Measurements from ENCODE around the gene COP1. TPM values are rescaled to one million over a fixed set of nuclear protein-coding genes. Genes with fewer than 3 reads are reported as not detected.

Gene COP1
- total RNA-seq, 4 donors from 2014 or later: 53.4 to 85.5 (median 68.4) TPM

DNA sequence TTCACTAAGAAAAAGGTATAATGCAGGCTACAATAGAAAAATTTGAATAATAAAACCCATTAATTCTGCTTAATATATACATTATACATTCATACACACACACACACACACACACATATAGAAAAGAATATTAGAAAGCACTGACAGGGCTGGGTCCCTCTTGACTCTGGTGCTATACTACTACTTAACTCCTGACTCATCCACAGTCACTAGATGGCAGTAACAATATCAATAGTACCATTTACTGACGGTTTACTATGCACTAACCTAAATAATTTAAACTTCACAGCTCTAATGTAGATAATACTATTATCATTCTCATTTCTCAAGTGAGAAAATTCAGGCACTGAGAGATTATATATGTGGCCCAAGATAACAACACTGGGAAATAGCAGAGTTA is 87.5 kb downstream of the COP1 start:
- DNase-seq: no peak
- H3K9me3 ChIP-seq: peaks cover 0 to 17% of the 10 kb centered on the region in 2 donors
- no peaks in the 10 kb centered on the region for H3K4me1 ChIP-seq
- H3K27me3 ChIP-seq: no peaks in the 10 kb centered on the region
- no peak for TF ChIP-seq POLR2A (IDR thresholded peaks at IDR 0.05)
- TF ChIP-seq, protein P1, sequence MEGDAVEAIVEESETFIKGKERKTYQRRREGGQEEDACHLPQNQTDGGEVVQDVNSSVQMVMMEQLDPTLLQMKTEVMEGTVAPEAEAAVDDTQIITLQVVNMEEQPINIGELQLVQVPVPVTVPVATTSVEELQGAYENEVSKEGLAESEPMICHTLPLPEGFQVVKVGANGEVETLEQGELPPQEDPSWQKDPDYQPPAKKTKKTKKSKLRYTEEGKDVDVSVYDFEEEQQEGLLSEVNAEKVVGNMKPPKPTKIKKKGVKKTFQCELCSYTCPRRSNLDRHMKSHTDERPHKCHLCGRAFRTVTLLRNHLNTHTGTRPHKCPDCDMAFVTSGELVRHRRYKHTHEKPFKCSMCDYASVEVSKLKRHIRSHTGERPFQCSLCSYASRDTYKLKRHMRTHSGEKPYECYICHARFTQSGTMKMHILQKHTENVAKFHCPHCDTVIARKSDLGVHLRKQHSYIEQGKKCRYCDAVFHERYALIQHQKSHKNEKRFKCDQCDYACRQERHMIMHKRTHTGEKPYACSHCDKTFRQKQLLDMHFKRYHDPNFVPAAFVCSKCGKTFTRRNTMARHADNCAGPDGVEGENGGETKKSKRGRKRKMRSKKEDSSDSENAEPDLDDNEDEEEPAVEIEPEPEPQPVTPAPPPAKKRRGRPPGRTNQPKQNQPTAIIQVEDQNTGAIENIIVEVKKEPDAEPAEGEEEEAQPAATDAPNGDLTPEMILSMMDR (IDR thresholded peaks at IDR 0.05): no peak
- intact Hi-C loops (cut with DNase I; ENCODE audit: low total_unique reads): no loop called here
- H3K27ac ChIP-seq: no peak overlapping the region
- H3K36me3 ChIP-seq: no peaks in the 10 kb centered on the region
- no peak overlapping the region for H3K4me3 ChIP-seq

- intact Hi-C loops (cut with DNase I; ENCODE audit: low total_unique reads): no loop called here
- Histone ChIP-seq H3K4me1 (no peaks in the 10 kb centered on the region), H3K27me3 (no peaks in the 10 kb centered on the region), H3K36me3 (no peaks in the 10 kb centered on the region), H3K9me3 (peaks cover 0 to 17% of the 10 kb centered on the region in 2 donors), H3K4me3 (no peak overlapping the region), H3K27ac (no peak overlapping the region)
- no peak for DNase-seq
- TF ChIP-seq, protein P1 (IDR thresholded peaks at IDR 0.05): no peak
- TF ChIP-seq POLR2A (IDR thresholded peaks at IDR 0.05): no peak
Measured at GRCh38 chr1:176118985-176119384, 88.1 kb downstream of the COP1 start.

DNA sequence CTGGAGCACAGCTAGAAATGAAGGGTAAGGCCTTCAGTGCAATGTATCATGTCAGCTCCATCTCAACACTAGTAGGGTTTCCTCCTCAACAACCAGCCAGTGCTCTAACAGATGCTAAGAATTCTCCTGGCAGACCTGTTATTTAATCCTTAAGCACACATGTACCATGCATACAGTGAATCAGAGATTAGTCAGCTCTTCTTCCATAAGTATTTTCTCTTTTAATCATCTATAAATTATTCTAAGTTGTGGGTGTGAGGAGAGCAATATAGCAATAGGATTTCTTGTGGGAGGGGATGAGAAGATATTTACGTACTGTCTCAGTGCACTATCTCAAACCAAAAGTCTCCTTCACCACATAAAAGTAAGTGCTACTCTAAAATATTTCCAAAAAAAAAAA is 95.3 kb downstream of the COP1 start:
- Histone ChIP-seq H3K27me3 (no peaks in the 10 kb centered on the region), H3K36me3 (no peaks in the 10 kb centered on the region), H3K9me3 (no peaks in the 10 kb centered on the region), H3K4me3 (no peak overlapping the region), H3K27ac (no peak overlapping the region), H3K4me1 (no peaks in the 10 kb centered on the region)
- intact Hi-C loops (cut with DNase I; ENCODE audit: low total_unique reads): no loop called here
- DNase-seq: no peak
- TF ChIP-seq POLR2A (IDR thresholded peaks at IDR 0.05): no peak
- TF ChIP-seq, protein P1 (IDR thresholded peaks at IDR 0.05): no peak

- H3K4me1 ChIP-seq: no peaks in the 10 kb centered on the region
- H3K36me3 ChIP-seq: no peaks in the 10 kb centered on the region
- TF ChIP-seq, protein P1 (IDR thresholded peaks at IDR 0.05): no peak
- no peak for TF ChIP-seq POLR2A (IDR thresholded peaks at IDR 0.05)
- H3K27ac ChIP-seq: no peak overlapping the region
- no peak overlapping the region for H3K4me3 ChIP-seq
- intact Hi-C loops (cut with DNase I; ENCODE audit: low total_unique reads): no loop called here
- H3K27me3 ChIP-seq: no peaks in the 10 kb centered on the region
- no peaks in the 10 kb centered on the region for H3K9me3 ChIP-seq
- DNase-seq: no peak
Measured at GRCh38 chr1:176110203-176110602, 96.9 kb downstream of the COP1 start.

DNA sequence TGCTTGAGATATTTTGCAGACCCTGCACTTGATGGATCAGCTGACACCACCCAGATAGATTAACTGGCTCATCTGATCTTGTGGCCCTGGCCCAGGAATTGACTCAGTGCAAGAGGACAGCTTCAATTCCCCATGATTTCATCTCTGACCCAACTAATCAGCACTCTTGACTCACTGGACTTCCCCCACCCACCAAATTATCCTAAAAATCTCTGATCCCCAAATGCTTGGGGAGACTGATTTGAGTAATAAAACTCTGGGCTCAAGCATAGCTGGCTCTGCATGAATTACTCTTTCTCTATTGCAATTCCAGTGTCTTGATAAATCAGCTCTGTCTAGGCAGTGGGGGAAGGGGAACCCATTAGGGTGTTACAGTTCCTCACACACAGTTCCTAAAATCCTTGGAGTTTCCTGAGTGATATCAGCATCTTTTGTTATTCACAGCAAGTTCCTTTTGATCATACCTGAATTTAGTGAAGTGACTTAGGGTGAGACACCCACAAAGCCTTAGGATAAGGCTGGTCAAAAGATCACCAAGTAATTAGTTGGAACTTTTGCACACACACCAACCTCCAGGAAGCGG is 104.2 kb downstream of the COP1 start:
- Histone ChIP-seq H3K4me1 (no peaks in the 10 kb centered on the region), H3K4me3 (no peak overlapping the region), H3K9me3 (peaks cover 0 to 28% of the 10 kb centered on the region in 2 donors), H3K36me3 (no peaks in the 10 kb centered on the region), H3K27ac (no peak overlapping the region), H3K27me3 (no peaks in the 10 kb centered on the region)
- TF ChIP-seq, protein P1 (IDR thresholded peaks at IDR 0.05): no peak
- no peak for TF ChIP-seq POLR2A (IDR thresholded peaks at IDR 0.05)
- intact Hi-C loops (cut with DNase I; ENCODE audit: low total_unique reads): no loop called here
- no peak for DNase-seq

Measured in uterus (tissue), 4 donors.